Activated CD8-positive, alpha-beta memory T cell treated with anti-CD3 and anti-CD28 coated beads for 1 hour (primary cell): ENCODE results near the gene MLYCD.
A peak's percentile ranks its signal among the peaks of the same experiment; 100 is the strongest.

Experiments used
- DNase-seq, 2 donors: peaks; one replicate each; pipeline ENCODE4 v3.0.0-alpha.2; 2020; ENCODE audit warnings: low read depth in 1 of 2; ENCODE audit errors: extremely low read depth in 1 of 2

MLYCD gene

DNA sequence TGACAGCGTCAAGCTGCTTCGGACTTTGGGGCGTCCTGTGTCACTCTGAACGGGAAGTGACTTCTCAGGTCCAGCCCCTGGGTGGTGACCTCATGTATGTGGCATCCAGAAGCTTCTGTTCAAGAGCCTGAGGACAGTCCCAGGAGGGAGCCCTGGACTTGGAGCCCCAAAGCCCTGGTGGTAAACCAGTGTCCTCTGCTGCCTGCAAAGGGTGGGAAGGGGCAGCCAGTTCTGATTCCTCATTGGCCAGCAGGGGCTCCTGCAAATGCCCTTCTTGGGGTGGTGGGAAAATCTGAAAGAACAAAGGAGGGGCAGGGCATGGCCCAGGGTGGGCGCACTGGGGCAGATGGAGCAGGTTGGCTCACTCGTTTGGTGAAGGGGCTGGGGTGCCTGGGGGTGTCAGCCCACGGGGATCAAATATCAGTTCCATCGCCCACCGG, 55.7 kb downstream of the MLYCD start:
- DNase-seq: no peak

DNA sequence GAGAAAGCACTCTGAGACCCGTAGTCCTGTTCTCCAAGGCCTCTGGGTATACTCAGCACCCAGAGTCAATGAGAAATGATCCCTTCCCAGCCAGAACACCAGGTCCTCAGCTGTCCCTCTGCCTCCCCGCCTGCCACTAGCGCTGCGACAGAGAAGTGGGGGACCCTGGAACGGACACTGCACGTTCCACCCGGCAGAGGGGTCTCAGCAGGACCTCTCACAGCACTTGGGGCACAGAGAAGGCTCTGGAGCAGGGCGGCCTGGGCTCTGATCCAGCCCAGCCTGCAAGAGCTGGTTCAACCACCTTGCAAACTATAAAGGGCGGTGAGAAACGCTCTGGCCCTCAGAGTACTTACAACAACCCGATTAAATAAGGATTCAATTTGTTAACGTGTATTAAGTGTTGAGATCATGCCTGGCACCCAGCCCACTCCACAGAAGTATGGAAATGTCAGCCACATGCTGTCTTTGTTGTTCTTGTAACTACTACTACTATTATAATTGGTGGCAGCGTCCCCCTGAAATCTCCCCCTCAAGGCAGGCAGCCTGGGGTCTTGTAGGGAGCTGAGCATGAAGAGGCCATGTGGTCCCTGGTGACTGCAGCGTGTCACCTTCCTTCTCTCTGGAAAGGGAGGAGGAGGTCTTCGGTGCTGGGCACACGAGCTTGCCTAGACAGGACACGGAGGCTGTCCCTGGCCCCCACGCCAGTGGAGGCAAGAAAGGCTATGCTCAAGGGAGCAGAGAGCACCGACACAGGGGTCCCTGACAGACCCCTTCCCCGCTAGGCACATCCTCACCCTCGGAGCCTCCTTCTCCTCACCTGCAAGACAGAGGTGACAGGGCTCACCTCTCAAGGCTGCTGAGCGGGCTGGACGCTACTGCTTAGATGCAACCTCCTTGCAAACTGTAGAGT, 56.6 kb downstream of the MLYCD start:
- no peak for DNase-seq

DNA sequence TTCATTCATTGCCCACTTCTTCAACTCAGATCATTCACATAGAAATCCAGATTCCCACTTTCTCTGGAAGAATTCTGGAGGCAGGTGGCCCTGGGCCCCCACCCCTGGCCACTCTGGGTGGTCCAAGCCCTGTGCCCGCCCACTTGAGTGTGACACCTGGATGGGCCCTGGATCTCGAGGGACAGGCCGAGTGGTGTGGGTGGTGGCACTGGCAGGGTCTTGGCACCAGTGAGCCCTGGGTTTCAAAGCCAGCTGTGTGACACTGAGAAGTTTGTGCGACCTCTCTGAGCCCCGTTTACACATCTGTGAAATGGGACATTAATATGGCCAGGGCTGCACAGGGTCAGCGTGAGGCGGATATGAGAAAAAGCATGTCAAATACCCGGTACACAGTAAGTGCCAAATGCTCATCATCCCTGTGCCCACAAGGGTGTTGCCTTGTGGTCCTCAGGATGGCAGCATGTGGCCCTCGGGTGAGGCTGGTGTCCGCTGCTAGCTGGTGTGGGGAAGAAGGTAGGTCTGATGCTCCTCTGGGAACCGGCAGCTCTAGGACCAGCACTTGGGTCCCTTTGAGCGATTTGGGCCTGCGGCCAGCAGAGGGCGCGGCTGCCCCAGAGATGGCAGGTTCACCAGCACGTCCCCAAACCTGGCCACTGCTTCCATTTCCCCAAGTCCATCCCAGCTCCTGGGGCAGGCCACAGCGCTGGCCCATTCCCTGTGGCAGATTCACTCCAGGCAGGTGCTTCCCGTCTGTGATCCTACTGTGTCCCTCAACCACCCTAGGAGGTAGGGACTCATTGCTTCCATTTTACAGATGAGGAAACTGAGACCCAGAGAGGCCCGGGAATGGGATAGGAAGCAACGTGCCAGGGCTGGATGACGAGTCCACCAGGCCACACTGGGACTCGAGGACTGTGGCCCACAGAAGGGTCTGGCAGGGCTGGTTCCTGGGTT, 57.7 kb downstream of the MLYCD start:
- DNase-seq: peak; percentile 3 to 49

DNA sequence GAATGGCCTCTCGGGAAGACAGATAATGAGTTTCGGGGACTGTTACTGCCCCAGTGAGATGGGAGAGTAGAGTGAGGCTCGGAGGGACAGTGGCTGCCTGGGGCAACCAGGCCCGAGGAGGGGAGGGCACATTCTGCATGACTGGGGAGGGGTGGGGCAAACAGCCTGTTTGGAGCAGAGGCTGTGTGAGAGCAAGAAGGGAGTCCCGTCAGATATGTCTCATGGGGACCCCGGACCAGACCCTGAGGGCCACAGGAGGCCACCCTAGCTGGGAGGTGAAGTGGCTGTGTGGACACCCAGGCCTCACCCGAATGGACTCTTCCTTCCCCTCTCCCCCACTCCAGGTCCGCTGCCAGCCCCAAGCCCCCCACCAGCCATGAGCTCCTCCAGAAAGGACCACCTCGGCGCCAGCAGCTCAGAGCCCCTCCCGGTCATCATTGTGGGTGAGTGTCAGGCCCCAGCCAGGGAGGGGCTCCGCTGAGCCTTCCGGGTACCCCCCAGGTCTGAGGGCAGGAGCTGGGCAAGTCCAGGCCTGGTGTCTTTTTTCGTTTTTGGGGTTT, 58.5 kb downstream of the MLYCD start:
- no peak for DNase-seq

DNA sequence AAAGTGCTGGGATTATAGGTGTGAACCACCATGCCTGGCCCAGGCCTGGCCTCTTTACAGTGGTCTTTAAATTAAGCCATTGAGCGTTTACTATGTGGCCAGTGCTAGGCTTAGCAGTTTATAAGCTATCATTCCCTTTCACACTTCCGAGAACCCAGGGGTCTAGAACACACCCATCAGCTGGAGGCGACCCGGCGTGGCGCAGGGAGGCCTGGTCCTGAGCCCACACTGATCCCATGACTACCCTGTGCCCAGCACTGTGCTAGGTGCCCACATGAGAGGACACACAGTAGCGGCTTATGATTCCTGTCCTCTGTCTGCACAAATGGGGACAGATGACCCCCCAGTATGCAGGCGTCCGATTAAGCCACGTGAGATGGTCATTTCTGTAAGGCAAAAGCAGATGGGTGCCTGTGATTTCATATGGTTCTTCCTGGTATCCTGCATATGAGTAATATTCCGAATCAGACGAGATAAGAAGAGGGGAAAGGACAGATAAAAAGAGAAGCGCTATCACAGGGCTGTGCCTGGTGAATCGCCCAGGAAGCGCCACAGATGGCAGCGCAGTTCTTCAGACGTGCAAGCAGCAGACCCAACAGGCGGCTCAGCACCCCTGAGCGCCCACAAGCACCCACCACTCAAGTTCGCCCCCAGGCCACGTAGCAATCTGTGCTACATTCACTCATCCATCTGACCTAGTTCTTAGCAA, 59.4 kb downstream of the MLYCD start:
- no peak for DNase-seq

DNA sequence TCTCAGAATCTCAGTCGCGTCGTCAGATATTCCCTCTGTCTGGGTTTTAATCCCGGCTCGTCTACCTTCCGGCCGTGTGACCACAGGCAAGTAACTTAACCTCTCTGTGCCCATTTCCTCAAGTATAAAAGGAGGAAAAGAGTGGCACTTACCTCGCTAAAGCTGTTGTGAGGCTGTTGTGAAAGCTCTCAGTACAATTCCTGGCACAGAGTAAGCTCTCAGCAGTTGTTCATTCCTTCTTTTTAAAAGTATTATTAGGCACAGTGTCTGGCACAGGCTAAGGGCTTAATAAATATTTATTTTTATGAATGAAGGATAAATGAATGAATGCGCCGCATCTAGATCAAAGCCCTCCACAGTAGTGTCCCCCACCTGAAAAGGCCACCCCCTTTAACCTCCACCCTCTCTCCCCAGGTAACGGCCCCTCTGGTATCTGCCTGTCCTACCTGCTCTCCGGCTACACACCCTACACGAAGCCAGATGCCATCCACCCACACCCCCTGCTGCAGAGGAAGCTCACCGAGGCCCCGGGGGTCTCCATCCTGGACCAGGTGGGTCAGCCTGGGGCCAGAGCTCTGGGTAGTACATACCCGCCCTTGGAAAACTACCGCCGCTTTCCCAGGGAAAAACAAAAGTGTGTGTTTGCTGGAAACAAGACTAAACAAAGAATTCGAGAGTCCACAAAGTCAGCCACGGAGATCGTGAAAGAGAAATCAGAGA, 60.1 kb downstream of the MLYCD start:
- DNase-seq: no peak

DNA sequence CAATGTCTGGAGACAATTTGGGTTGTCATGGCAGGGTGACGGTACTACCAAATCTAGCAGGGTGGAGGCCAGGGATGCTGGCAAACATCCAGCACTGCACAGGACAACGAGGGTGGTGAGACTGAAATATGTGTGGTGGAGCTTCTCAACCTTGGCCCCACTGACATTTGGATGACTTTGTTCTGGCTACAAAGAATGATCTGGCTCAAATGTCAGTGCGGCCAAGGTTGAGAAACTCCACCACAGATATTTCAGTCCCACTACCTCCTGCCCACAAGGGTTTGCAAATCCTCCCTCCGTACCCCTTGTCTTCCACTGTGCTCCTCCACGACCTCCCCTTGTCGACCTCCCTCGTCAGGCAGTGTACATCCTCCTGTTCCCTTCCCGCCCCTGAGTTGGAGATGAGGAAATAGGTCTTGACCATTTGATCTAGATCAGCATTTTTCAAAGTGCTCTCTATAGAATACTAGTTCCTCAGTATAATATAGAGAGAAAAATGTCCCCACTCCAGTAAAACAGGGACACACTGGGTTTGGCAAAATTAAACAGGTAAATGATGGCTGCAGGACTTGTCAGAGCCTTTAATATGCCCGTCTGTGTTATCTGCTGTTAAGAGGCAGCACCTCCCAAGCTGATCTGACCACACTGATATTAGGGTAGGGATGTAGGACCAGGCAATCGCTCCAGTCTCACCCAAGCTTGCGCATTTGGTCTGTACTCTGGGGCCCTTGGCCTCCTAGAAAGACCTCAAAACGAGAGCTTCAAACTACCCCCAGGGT, 60.9 kb downstream of the MLYCD start:
- DNase-seq: no peak

DNA sequence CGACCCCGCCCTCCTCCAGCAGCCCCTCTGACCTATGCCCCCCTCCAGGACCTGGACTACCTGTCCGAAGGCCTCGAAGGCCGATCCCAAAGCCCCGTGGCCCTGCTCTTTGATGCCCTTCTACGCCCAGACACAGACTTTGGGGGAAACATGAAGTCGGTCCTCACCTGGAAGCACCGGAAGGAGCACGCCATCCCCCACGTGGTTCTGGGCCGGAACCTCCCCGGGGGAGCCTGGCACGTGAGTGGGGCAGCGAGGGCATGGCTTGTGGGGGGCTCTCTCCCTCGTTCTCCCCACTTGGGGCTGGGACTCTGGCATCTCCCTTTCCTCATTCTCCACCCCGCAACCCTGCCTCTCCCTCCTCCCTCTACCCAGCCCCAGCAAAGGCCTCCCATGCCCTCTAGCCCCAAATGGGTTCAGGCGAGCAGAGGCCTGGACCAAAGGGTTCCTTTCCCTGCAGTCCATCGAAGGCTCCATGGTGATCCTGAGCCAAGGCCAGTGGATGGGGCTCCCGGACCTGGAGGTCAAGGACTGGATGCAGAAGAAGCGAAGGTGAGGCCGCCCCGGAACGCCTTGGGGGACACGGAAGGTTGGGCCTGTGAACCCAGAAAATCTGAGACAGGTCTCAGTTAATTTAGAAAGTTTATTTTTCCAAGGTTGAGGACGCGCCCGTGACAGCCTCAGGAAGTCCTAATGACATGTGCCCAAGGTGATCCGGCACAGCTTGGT, 61.8 kb downstream of the MLYCD start:
- no peak for DNase-seq

DNA sequence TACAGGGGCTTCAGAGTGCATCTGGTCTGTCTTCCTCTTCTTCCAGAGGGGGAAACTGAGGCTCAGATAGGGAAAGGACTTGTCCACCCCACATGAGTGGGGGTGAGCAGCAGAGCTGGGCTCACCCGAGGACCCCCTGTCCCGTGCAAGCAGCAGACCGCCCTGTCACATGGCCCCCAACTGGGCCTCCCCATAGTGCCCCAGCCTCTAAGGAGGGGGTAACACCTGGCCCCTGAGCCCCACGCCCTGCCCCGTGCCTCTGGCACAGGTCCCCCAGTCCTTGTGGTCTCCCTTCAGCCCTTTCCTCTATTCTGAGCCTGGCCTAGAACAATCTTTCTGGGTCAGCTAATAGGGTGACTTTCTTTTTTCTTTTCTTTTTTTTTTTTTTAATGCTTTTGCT, 62.7 kb downstream of the MLYCD start:
- DNase-seq: no peak

DNA sequence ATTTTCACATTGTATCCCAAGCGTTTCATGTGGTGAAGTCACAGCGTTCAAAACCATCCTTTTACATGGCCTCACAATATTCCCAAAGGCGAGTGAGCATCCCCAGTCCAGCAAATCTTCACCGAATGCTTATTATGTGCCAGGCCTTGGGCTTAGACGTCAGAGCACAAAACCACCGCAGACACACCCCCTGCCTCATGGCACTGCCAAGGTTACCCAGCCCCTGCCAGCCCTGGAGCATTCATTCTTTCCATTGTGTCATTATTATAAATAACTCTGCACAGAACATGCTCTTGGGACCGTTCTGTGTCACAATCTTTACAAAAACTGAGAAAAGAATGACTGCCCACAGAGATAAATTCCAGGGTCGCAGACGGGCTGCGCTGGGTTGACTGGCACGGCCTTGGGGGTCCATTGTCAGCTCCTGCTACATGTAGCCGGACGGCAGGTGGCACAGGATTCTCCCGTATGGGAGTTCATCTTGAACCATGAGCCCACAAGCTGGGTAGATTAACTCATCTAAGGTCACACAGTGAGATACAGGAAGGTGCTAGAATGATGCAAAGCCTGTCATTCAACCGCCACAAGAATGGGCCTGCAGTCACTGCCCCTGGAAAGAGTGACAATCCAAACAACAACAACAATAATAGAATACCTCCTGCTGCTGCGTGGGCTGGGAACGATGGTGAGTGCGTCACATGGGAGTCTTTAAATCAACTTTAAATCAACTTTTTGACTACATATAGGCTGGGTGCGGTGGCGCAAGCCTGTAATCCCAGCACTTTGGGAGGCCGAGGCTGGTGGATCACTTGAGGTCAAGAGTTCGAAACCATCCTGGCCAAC, 64.6 kb downstream of the MLYCD start:
- no peak for DNase-seq

DNA sequence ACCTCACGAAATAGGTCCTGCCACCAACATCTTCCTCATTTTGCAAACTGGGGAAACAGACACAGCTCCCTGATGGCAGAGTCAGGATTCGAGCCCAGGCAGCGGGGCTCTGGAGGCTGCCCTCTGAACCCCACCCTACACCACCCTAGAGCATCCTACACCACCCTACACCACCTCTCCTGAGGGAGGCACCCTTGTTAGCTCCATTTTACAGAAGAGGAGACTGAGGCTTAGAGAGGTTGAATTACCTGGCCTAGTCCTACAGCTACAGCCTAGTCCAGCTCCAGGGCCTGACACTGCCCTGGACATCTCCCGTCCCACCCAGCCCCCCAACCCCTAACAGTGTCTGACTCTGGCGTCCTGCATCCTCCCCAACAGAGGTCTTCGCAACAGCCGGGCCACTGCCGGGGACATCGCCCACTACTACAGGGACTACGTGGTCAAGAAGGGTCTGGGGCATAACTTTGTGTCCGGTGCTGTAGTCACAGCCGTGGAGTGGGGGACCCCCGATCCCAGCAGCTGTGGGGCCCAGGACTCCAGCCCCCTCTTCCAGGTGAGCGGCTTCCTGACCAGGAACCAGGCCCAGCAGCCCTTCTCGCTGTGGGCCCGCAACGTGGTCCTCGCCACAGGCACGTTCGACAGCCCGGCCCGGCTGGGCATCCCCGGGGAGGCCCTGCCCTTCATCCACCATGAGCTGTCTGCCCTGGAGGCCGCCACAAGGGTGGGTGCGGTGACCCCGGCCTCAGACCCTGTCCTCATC, 65.9 kb downstream of the MLYCD start:
- no peak for DNase-seq

DNA sequence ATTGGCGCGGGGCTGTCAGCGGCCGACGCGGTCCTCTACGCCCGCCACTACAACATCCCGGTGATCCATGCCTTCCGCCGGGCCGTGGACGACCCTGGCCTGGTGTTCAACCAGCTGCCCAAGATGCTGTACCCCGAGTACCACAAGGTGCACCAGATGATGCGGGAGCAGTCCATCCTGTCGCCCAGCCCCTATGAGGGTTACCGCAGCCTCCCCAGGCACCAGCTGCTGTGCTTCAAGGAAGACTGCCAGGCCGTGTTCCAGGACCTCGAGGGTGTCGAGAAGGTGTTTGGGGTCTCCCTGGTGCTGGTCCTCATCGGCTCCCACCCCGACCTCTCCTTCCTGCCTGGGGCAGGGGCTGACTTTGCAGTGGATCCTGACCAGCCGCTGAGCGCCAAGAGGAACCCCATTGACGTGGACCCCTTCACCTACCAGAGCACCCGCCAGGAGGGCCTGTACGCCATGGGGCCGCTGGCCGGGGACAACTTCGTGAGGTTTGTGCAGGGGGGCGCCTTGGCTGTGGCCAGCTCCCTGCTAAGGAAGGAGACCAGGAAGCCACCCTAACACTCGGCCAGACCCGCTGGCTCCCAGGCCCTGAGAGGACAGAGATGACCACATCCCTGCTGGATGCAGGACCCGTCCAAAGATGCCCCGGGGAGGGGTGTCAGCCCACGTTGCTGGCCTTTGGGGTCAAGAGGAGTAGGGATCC, 66.7 kb downstream of the MLYCD start:
- no peak for DNase-seq

DNA sequence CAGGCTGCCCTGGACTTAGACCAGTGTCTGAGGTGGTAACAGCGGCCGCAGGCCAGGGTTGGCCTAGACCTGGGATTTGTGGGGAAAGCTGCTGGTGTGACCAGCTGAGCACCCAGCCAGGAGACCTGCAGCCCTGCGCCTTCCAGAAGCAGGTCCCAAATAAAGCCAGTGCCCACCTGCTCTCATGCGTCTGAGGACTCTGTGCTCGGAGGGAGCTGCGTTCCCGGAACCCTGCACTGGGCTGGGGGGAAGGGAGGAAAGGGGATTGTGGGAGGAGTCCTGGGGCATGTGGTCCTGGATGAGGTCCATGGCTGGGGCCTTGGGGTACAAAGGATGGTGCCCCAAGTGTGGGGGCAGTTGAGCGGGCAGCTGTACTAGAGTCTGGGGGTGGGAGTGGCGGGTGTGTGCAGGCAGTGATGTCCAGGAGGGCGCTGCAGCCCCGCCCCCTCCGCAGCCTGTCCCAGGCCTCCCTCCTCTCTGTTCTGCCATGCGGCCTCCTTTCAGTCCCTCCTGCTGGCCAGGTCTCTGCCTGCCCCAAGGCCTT, 67.3 kb downstream of the MLYCD start:
- DNase-seq: no peak

DNA sequence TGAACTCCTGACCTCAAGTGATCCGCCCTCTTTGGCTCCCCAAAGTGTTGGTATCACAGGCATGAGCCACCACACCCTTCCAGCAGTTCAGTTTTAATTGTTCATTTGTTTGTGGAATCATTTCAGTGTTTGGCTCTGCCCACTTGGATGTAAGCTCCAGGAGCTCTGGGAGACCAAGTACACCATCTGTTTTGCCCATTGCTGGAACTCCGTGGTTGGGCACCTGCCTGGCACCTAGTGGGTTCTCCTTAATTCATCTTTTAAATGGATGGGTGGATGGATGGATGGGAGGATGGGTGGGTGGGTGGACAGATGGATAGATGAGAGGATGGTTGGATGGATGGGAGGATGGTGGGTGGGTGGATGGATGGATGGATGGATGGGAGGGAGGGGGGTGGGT, 68.2 kb downstream of the MLYCD start:
- no peak for DNase-seq

DNA sequence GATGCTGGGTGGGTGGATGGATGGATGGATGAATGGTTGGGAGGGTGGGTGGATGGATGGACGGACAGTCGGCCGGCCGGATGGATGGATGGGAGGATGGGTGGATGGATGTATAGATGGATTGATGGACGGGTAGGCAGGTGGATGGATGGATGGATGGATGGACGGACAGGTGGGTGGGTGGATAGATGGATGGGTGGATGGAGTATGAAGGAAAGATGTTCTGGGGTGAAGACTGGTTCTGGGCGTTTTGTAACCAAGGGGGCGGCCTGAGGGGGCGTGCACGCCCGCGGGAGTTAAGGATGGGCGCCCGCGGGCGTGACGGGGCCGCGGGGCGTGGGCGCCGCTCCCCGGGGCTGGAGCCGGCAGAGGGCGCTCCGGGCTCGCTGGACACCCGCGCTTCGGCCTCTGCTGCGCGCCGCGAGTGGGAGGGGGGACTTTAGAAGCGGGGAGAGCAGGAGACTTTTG, 69.0 kb downstream of the MLYCD start, which contains the start of gene NECAB2:
Gene NECAB2 (plus strand): TSS at position 407 of the 468 bp plus-strand sequence. CDS start 405 bp downstream, outside the sequence.
- no peak for DNase-seq

DNA sequence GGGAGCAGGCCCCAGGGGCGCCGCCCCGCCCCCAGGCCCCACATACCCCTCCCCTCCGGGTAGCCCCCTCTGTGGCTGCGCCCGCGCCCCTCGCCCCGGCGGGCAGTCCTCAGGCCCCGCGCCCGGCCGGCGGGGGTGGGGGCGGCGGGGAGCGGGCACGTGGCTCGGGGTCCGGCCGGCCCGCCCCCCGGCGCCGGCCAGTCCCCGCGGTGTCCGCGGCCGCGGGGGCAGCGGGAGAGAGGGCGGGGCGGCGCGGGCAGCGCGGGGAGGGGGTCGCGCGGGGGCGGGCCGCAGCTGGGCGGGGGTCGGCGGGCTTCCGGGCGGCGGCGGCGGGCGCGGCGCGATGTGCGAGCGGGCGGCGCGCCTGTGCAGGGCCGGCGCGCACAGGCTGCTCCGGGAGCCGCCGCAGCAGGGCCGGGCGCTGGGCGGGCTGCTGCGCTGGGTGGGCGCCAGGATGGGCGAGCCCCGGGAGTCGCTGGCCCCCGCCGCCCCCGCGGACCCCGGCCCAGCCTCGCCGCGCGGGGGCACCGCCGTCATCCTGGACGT, 69.5 kb downstream of the MLYCD start:
- DNase-seq: no peak
